ENCODE data around the gene PRLR.

Gene PRLR

GRCh38 chr5:35158622-35159369, 71.5 kb downstream of the PRLR start:
- DNase-seq = no peak

- no peak for DNase-seq
These were observed 72.1 kb downstream of the PRLR start for GRCh38 chr5:35158204-35158603.

GRCh38 chr5:35153375-35153932, 76.8 kb downstream of the PRLR start:
- DNase-seq = no peak

- no peak for DNase-seq
These were observed 77.6 kb downstream of the PRLR start for GRCh38 chr5:35152733-35153132.

- no peak for DNase-seq
These were observed 79.0 kb downstream of the PRLR start for GRCh38 chr5:35151146-35151920.

- DNase-seq = peak; percentile 23
These were observed 81.2 kb downstream of the PRLR start for GRCh38 chr5:35149041-35149440.

- DNase-seq = no peak
These were observed 83.9 kb downstream of the PRLR start for GRCh38 chr5:35146406-35146805.

GRCh38 chr5:35145691-35146317, 84.5 kb downstream of the PRLR start:
- no peak for DNase-seq

GRCh38 chr5:35145012-35145411, 85.3 kb downstream of the PRLR start:
- DNase-seq = no peak

- no peak for DNase-seq
These were observed 86.4 kb downstream of the PRLR start for GRCh38 chr5:35143841-35144240.

GRCh38 chr5:35141739-35142138, 88.5 kb downstream of the PRLR start:
- no peak for DNase-seq

- DNase-seq = no peak
These were observed 92.1 kb downstream of the PRLR start for GRCh38 chr5:35138232-35138631.

- no peak for DNase-seq
These were observed 93.9 kb downstream of the PRLR start for GRCh38 chr5:35136386-35136785.

GRCh38 chr5:35135239-35135700, 95.0 kb downstream of the PRLR start:
- DNase-seq = no peak

- no peak for DNase-seq
These were observed 95.8 kb downstream of the PRLR start for GRCh38 chr5:35134278-35135030.

GRCh38 chr5:35133186-35133585, 97.1 kb downstream of the PRLR start:
- DNase-seq = no peak

GRCh38 chr5:35131723-35132122, 98.6 kb downstream of the PRLR start:
- no peak for DNase-seq

GRCh38 chr5:35129921-35130485, 100.3 kb downstream of the PRLR start:
- no peak for DNase-seq

- no peak for DNase-seq
These were observed 101.0 kb downstream of the PRLR start for GRCh38 chr5:35129276-35129675.

GRCh38 chr5:35127006-35127405, 103.3 kb downstream of the PRLR start:
- DNase-seq = no peak

- DNase-seq = no peak
These were observed 104.5 kb downstream of the PRLR start for GRCh38 chr5:35125746-35126145.

GRCh38 chr5:35124932-35125331, 105.4 kb downstream of the PRLR start:
- no peak for DNase-seq

Measured in OCI-M1 (cell line).